Nephron (organoid): ENCODE data around the gene DAPK3.

Source experiments
- H3K27ac Mint-ChIP-seq, 3 experiments: 2 replicates each; pipeline ENCODE4 v1.8.0; 2020; ENCODE audit warnings: mixed read lengths in 3 of 3, mild to moderate bottlenecking in 2 of 3, moderate library complexity in 1 of 3
- H3K27me3 Mint-ChIP-seq: 2 replicates; pipeline ENCODE4 v1.8.0; 2021; ENCODE audit warnings: low read depth, mild to moderate bottlenecking, moderate library complexity, mixed read lengths
- H3K36me3 Mint-ChIP-seq: 2 replicates; pipeline ENCODE4 v1.8.0; 2020; ENCODE audit warnings: low read depth, mixed read lengths
- H3K4me1 Mint-ChIP-seq: 2 replicates; pipeline ENCODE4 v1.8.0; 2020; ENCODE audit warnings: mixed read lengths
- H3K4me3 Mint-ChIP-seq, 3 experiments: 2 replicates each; pipeline ENCODE4 v1.8.0; 2020; ENCODE audit warnings: mild to moderate bottlenecking in 3 of 3, mixed read lengths in 3 of 3, moderate library complexity in 2 of 3
- H3K9me3 Mint-ChIP-seq: 2 replicates; pipeline ENCODE4 v1.8.0; 2020; ENCODE audit warnings: mixed read lengths
- TF ChIP-seq, protein P1 (sequence below), 3 experiments: fragments of 200-600 bp; sonication (generic); IDR thresholded peaks; one replicate each; pipeline ENCODE4 v1.5.0; 2021; ENCODE audit warnings: antibody characterized with exemption in 3 of 3; ENCODE audit not compliant: unreplicated experiment in 3 of 3

Gene DAPK3

GRCh38 chr19:3983542-3983914 lies 12.6 kb upstream of the DAPK3 start:
- peaks cover 4% of the 10 kb centered on the region for H3K27me3 Mint-ChIP-seq

DNA sequence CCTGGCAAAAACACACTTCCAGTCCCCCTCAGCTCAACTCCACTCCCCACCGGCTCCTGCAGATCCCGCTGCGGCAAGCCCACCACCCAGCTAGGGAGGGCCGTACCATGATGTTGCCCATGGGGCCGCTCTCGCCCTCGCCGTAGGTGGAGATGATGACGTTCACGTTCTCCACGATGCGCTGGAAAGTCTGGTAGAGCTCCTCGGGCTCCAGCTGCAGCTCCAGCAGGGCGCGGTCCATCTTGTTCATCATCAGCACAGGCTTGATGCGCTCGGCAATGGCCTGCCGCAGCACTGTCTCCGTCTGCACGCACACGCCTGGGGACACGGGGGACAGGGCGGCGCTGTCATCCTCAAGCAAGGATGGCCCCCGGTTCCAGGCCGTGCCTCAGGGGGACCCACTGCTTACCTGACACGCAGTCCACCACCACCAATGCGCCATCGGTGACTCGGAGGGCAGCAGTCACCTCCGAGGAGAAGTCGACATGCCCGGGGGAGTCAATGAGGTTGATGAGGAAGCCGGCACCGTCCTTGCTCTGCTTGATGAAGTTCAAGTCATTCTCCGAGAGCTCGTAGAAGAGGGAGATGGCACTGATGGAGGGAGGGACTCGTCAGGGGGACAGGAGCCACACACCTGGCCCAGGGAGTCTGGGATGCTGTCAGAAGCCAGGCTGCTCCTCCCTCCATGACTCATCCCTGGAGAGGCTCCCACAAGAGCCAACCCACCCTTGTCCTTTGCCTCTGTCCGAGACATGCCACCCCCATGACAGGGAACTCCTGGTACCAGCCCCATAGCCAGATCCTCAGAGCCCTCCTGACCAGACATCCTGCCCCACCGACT lies 12.0 kb upstream of the DAPK3 start:
- Mint-ChIP-seq H3K4me3 (peak overlapping the region; percentile 99 to 100 (median 99)), H3K36me3 (peaks cover 51% of the 10 kb centered on the region), H3K27me3 (peaks cover 4% of the 10 kb centered on the region), H3K27ac (peak overlapping the region; percentile 64 to 92 (median 69)), H3K9me3 (no peaks in the 10 kb centered on the region), H3K4me1 (peaks cover 41% of the 10 kb centered on the region)
- TF ChIP-seq, protein P1, sequence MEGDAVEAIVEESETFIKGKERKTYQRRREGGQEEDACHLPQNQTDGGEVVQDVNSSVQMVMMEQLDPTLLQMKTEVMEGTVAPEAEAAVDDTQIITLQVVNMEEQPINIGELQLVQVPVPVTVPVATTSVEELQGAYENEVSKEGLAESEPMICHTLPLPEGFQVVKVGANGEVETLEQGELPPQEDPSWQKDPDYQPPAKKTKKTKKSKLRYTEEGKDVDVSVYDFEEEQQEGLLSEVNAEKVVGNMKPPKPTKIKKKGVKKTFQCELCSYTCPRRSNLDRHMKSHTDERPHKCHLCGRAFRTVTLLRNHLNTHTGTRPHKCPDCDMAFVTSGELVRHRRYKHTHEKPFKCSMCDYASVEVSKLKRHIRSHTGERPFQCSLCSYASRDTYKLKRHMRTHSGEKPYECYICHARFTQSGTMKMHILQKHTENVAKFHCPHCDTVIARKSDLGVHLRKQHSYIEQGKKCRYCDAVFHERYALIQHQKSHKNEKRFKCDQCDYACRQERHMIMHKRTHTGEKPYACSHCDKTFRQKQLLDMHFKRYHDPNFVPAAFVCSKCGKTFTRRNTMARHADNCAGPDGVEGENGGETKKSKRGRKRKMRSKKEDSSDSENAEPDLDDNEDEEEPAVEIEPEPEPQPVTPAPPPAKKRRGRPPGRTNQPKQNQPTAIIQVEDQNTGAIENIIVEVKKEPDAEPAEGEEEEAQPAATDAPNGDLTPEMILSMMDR (IDR thresholded peaks at IDR 0.05; ENCODE audit: unreplicated experiment in 3 of 3) = no peak

More at GRCh38 chr19:3983542-3983914, 12.6 kb upstream of the DAPK3 start:
- Mint-ChIP-seq H3K9me3 (no peaks in the 10 kb centered on the region), H3K4me3 (peak overlapping the region; percentile 99 to 100 (median 99)), H3K27ac (peak overlapping the region; percentile 64 to 92 (median 69)), H3K36me3 (peaks cover 47% of the 10 kb centered on the region), H3K4me1 (peaks cover 41% of the 10 kb centered on the region)
- TF ChIP-seq, protein P1 (IDR thresholded peaks at IDR 0.05; ENCODE audit: unreplicated experiment in 3 of 3) = no peak

DNA sequence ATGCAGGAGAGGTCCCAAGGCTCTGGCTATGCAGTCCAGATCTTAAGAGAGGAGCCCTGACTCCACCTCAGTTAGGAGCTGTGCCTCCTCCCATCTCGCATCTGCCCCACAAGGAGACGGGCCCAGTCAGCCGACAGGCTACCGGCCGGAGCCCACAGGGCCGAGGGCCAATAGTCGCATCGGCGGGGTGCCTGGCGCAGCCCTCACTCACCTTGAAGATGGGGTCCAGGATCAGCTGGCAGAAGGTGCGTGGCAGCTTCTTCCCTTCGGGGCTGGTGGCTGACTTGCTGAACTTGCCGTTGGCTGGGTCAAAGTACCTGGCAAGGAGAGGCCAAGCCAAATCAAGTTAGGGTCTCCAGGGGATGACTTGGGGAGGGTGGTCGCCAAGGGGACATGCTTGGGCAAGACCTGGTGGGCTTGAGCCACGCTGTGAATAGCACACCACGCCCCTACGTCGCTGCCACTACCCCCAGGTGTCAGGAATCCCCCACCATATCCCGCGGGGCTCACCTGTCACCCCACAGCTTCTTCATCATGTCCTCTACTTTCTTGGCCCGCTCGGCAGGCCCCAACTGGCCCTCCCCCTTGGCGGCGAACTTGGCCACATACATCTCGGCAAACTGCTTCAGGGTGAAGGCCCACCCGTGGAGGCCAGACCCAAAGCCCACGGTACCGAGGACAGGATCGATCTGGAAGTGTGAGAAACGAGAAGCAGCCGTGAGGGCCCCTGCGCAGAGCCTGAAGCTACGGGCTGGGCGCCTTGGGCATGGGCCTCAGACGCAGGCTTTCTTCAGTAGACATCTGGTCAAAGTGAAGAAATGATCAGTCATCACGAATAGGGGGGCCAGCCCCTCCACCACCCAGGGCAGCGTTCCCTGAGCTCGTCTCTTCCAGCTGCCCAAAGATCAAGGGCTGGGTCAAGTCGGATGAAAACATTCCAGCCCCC lies 11.1 kb upstream of the DAPK3 start:
- peak overlapping the region; percentile 63 to 100 (median 99) for H3K4me3 Mint-ChIP-seq
- no peak overlapping the region for H3K27ac Mint-ChIP-seq
- H3K4me1 Mint-ChIP-seq = peaks cover 41% of the 10 kb centered on the region
- TF ChIP-seq, protein P1 (IDR thresholded peaks at IDR 0.05; ENCODE audit: unreplicated experiment in 3 of 3) = no peak
- H3K27me3 Mint-ChIP-seq = no peaks in the 10 kb centered on the region
- H3K9me3 Mint-ChIP-seq = no peaks in the 10 kb centered on the region
- peaks cover 60% of the 10 kb centered on the region for H3K36me3 Mint-ChIP-seq

DNA sequence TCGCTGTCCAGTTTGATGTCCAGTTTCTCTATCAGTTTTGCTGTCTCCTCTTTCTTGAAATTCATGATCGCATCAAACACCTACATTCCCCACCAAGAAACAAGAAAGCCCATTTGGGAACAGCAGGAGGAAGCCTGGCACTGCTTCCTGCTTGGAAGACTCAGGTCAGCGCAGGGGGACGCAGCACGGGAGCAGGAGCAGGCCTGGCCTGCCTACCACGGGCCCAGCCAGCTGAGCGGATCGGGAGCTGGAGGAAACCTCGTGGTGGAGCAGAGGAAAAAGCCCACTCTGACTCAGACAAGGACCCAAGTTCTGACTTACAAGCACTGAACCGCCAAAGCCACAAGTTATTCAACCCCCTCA lies 10.5 kb upstream of the DAPK3 start:
- Mint-ChIP-seq H3K27me3 (no peaks in the 10 kb centered on the region), H3K9me3 (no peaks in the 10 kb centered on the region), H3K4me1 (peaks cover 35% of the 10 kb centered on the region), H3K27ac (no peak overlapping the region), H3K4me3 (peak overlapping the region; percentile 17 to 60 (median 30)), H3K36me3 (peaks cover 66% of the 10 kb centered on the region)
- TF ChIP-seq, protein P1 (IDR thresholded peaks at IDR 0.05; ENCODE audit: unreplicated experiment in 3 of 3) = no peak

- Mint-ChIP-seq H3K27me3 (no peaks in the 10 kb centered on the region), H3K4me3 (no peak overlapping the region), H3K9me3 (no peaks in the 10 kb centered on the region), H3K36me3 (peaks cover 73% of the 10 kb centered on the region), H3K4me1 (peaks cover 27% of the 10 kb centered on the region), H3K27ac (no peak overlapping the region)
- TF ChIP-seq, protein P1 (IDR thresholded peaks at IDR 0.05; ENCODE audit: unreplicated experiment in 3 of 3) = no peak
These were observed 9.7 kb upstream of the DAPK3 start for GRCh38 chr19:3980353-3981251.
